Heart left ventricle (tissue), 16 donors: ENCODE measurements around the gene HLA-E. TPM values are rescaled to one million over a fixed set of nuclear protein-coding genes. Genes with fewer than 3 reads are reported as not detected.
"Not testable (repeated sequence)": the region's sequence is repeated elsewhere in the genome, so short reads cannot be mapped to it uniquely, and the experiment has no call there.

Source experiments
- ATAC-seq, 4 donors: fragments of 200-7000 bp; cut with Tn5 transposase; one replicate each; pipeline ENCODE4 v1.9.1; 2020 to 2022; ENCODE audit warnings: moderate library complexity in 4 of 4, mild to moderate bottlenecking in 3 of 4, moderate number of reproducible peaks in 1 of 4
- DNase-seq, 5 donors: peaks; one replicate each; pipeline ENCODE4 v3.0.0-alpha.2; 2020
- H3K27ac ChIP-seq, 12 donors: fragments of 200-600 bp; sonication (generic) in 4 of 12; one replicate each; pipeline versions ENCODE4 v1.5.0 to v1.8.0; 2016 to 2022; ENCODE audit warnings: mild to moderate bottlenecking in 2 of 12
- H3K27me3 ChIP-seq, 9 donors: fragments of 200-600 bp; sonication (generic) in 2 of 9; one replicate each; pipeline versions ENCODE4 v1.5.1 to v1.8.0; 2016 to 2022; ENCODE audit warnings: mild to moderate bottlenecking in 3 of 9
- H3K36me3 ChIP-seq, 9 donors: fragments of 200-600 bp; sonication (generic) in 2 of 9; one replicate each; pipeline versions ENCODE4 v1.5.0 to v1.8.0; 2018 to 2022; ENCODE audit warnings: mild to moderate bottlenecking in 2 of 9
- H3K4me1 ChIP-seq, 12 donors: fragments of 200-600 bp; sonication (generic) in 4 of 12; one replicate each; pipeline versions ENCODE4 v1.5.0 to v1.8.0; 2016 to 2022; ENCODE audit warnings: mild to moderate bottlenecking in 3 of 12
- H3K4me3 ChIP-seq, 12 donors: fragments of 200-600 bp; sonication (generic) in 4 of 12; one replicate each; pipeline versions ENCODE4 v1.5.0 to v1.8.0; 2017 to 2022; ENCODE audit warnings: mild to moderate bottlenecking in 9 of 12, moderate library complexity in 4 of 12
- H3K9me3 ChIP-seq, 12 donors: fragments of 200-600 bp; sonication (generic) in 4 of 12; one replicate each; pipeline versions ENCODE4 v1.5.0 to v1.8.0; 2016 to 2022; ENCODE audit warnings: mild to moderate bottlenecking in 1 of 12
- POLR2A ChIP-seq, 2 donors: fragments of 450-650 bp; IDR thresholded peaks; one replicate each; pipeline ENCODE4 v1.6.1; 2017; ENCODE audit warnings: antibody characterized with exemption in 2 of 2, mild to moderate bottlenecking in 2 of 2, moderate library complexity in 2 of 2
- WGBS, 4 donors: extraction: QIAGEN DNeasy Blood & Tissue Kit in 2 of 4; methylation state at CpG; one replicate each; pipeline versions ENCODE4 v1.1.5 to v1.1.7; 2013 to 2018; 5-methylcytosine and 5-hydroxymethylcytosine counted together
- intact Hi-C, 10 donors: fragments of 100-400 bp; cut with DNase I; formaldehyde crosslinking; loops; one replicate each; pipeline versions ENCODE4 v1.11.1 to v1.14.2; 2022
- polyA plus RNA-seq, 2 donors: library from polyadenylated mRNA; stranded (reverse); fragments of 200-250 nt; gene quantifications; one replicate each; pipeline ENCODE4 v1.2.3, GENCODE V29; 2013
- total RNA-seq, 9 donors: library from RNA; depleted of rRNA in 2 of 9; stranded (reverse); fragments of >200 nt in 2 of 9; fragmentation: NEBNext Ultra II Directional in 3 of 9; extraction: Animal tissue kit (Norgen Biotek cat#: 25700) in 3 of 9; gene quantifications; one replicate each; pipeline versions ENCODE4 v1.1.0 to v1.2.4, GENCODE V29; 2016 to 2023
- TF ChIP-seq, protein P1 (sequence below), 12 donors: fragments of 200-600 bp; sonication (generic) in 4 of 12; IDR thresholded peaks; one replicate each; pipeline versions ENCODE4 v1.5.0 to v1.8.0; 2018 to 2022; ENCODE audit warnings: antibody characterized with exemption in 12 of 12, mild to moderate bottlenecking in 5 of 12
- donor health status: ischemic (EF 13 %, LVEDD 7.1; RV severe dilation, severe dysfunction).
- donor health status: healthy with polysubstance abuse.
- donor health status: DM: no; HTN: yes; CAD: no.
- donor health status: DM: no; HTN: no; CAD: no.
- donor health status: ischemic (EF 25% LVEDD 6.9; RV normal size, moderate dysfunction).
- donor health status: ischemic (EF 25% LVEDD 5.7; RV mildly dilated, moderate dysfunction).
- donor health status: healthy.
- donor health status: DM: yes; HTN: yes; CAD: no.
- donor health status: ischemic (EF 35%, LVEDD 5.7; RV mildly dilated, moderate dysfunction).
- donor health status: nonischemic (EF 11% LVEDD 7.7; RV severe dilation, severe dysfunction).
- donor health status: DM: yes; HTN: yes; CAD: no.
- donor health status: PGD.
- donor health status: ischemic (EF 29% LVEDD 5.4; RV normal size, mild dysfunction).
- donor health status: nonischemic (EF 23%, LVEDD 6.1; RV moderate dilation, normal function).

The HLA-E gene
- total and polyA plus RNA-seq, 11 donors = 96.1 to 560 (median 162) TPM

DNA sequence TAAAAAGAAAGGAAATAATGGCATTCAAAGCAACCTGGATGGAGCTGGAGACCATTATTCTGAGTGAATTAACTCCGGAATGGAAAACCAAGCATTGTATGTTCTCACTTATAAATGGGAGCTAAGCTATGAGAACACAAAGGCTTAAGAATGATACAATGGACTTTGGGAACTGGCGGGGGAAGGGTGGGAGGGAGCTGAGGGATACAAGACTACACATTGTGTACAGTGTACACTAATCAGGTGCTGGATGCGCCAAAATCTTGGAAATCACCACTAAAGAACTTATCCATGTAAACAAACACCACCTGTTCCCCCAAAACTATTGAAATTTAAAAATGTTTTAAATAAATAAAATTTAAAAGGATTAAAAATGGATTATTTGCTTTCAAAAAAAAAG, 4.1 kb upstream of the HLA-E start:
- no peak for TF ChIP-seq POLR2A (IDR thresholded peaks at IDR 0.05)
- TF ChIP-seq, protein P1, sequence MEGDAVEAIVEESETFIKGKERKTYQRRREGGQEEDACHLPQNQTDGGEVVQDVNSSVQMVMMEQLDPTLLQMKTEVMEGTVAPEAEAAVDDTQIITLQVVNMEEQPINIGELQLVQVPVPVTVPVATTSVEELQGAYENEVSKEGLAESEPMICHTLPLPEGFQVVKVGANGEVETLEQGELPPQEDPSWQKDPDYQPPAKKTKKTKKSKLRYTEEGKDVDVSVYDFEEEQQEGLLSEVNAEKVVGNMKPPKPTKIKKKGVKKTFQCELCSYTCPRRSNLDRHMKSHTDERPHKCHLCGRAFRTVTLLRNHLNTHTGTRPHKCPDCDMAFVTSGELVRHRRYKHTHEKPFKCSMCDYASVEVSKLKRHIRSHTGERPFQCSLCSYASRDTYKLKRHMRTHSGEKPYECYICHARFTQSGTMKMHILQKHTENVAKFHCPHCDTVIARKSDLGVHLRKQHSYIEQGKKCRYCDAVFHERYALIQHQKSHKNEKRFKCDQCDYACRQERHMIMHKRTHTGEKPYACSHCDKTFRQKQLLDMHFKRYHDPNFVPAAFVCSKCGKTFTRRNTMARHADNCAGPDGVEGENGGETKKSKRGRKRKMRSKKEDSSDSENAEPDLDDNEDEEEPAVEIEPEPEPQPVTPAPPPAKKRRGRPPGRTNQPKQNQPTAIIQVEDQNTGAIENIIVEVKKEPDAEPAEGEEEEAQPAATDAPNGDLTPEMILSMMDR (IDR thresholded peaks at IDR 0.05) = no peak
- H3K9me3 ChIP-seq = no peaks in the 10 kb centered on the region
- no peak overlapping the region for H3K27ac ChIP-seq
- peaks cover 0 to 22% (median 5%) of the 10 kb centered on the region in 12 donors for H3K4me1 ChIP-seq
- H3K27me3 ChIP-seq = peaks cover 4 to 25% (median 18%) of the 10 kb centered on the region in 9 donors
- DNase-seq (no peak), ATAC-seq (no peak)
- H3K4me3 ChIP-seq = no peak overlapping the region
- intact Hi-C loops = loop anchor here in 6 of 10 donors (2.0 to 10.0 kb wide), 5 partner anchors 46 to 240 kb away; partner anchors contain the start of genes DHX16 (in 3 of the 6) and TUBB (in 1 of the 6)
- 84 to 95% (median 86%) methylated on average over 3 of the region's 3 CpGs for WGBS, 4 donors
- H3K36me3 ChIP-seq = peaks cover 0 to 7% (median 1%) of the 10 kb centered on the region in 9 donors

DNA sequence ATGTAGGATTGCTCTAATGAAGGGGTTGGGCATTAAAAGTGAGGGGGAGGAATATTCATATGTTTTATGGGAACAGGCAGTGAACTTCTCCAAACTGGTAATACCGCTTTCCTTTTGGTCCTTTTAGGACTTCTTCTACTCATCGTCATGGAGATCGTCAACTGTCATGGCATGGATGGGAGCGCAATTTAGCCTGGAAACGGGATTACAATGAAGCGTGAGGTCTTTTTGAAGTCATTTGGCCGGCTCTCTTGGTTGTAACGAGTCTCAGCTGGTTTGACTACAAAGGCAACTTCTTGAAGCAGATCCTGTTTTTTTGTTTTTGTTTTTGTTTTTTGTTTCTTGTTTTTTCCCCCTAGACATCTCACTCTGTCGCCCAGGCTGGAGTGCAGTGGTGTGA, 1.4 kb upstream of the HLA-E start:
- peak overlapping the region in 1 of 12 donors; percentile 37 for H3K27ac ChIP-seq
- no peak for TF ChIP-seq POLR2A (IDR thresholded peaks at IDR 0.05)
- TF ChIP-seq, protein P1 (IDR thresholded peaks at IDR 0.05) = no peak
- H3K27me3 ChIP-seq = peaks cover 0 to 4% (median 0%) of the 10 kb centered on the region in 9 donors
- ATAC-seq (no peak), DNase-seq (no peak)
- 70 to 79% (median 76%) methylated on average over 9 of the region's 9 CpGs for WGBS, 4 donors
- H3K4me1 ChIP-seq = peaks cover 0 to 36% (median 17%) of the 10 kb centered on the region in 12 donors
- intact Hi-C loops = loop anchor here in 5 of 10 donors (2.0 to 10.0 kb wide), 4 partner anchors 54 to 237 kb away; partner anchors contain the start of genes DHX16 (in 3 of the 5) and TUBB (in 1 of the 5)
- H3K9me3 ChIP-seq = no peaks in the 10 kb centered on the region
- H3K4me3 ChIP-seq = no peak overlapping the region
- peaks cover 0 to 34% (median 28%) of the 10 kb centered on the region in 9 donors for H3K36me3 ChIP-seq

DNA sequence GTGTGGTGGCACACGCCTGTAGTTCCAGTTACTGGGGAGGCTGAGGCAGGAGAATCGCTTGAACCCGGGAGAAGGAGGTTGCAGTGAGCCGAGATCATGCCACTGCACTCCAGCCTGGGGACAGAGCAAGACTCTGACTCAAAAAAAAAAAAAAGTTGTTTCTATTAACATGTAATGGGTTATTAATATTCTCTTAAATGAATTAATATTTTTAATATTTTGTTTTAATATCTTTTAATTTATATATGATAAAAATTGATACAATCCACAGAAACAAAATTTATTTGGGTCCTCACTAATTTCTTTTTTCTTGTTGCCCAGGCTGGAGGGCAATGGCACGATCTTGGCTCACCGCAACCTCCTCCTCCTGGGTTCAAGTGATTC, 620 bp upstream of the HLA-E start:
- Histone ChIP-seq H3K27ac (peak overlapping the region; percentile 37 to 100 (median 96)), H3K4me1 (peaks cover 0 to 42% (median 18%) of the 10 kb centered on the region in 12 donors), H3K4me3 (peak overlapping the region in 9 of 12 donors; percentile 71 to 99 (median 93)), H3K36me3 (peaks cover 0 to 42% (median 36%) of the 10 kb centered on the region in 9 donors)
- not testable (repeated sequence) for H3K27me3 ChIP-seq, DNase-seq, H3K9me3 ChIP-seq, ATAC-seq
- intact Hi-C loops = loop anchor here in 6 of 10 donors (1.0 to 10.0 kb wide), 5 partner anchors 54 to 236 kb away; partner anchors contain the start of genes DHX16 (in 3 of the 6) and TUBB (in 1 of the 6)
- 90 to 95% (median 93%) methylated on average over 6 of the region's 6 CpGs for WGBS, 4 donors

DNA sequence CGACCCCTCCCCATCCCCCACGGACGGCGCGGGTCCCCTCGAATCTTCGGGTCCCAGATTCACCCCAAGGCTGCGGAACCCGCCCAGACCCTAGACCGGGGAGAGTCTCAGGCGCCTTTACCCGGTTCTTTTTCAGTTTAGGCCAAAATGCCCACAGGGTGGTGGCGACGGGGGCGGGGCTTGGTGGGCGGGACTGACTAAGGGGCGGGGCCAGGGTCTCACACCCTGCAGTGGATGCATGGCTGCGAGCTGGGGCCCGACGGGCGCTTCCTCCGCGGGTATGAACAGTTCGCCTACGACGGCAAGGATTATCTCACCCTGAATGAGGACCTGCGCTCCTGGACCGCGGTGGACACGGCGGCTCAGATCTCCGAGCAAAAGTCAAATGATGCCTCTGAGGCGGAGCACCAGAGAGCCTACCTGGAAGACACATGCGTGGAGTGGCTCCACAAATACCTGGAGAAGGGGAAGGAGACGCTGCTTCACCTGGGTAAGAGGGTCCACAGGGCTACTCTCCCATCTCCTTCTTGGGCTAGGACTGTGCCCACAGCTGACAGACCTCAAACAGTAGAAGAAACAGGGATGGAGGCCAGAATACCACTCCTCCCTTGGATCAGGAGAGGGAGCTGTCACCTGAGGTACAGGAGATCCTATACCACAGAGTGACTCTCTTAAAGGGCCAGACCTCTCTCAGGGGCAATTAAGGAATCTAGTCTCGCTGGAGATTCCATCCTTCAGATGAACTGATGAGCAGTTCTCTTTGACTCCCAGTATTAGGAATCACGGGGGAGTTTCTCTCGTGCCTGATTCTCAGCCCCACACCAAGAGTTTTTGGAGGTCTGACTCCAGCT, 942 bp downstream of the HLA-E start:
- intact Hi-C loops = no loop called here
- H3K27me3 ChIP-seq = no peaks in the 10 kb centered on the region
- peaks cover 0 to 50% (median 19%) of the 10 kb centered on the region in 12 donors for H3K4me1 ChIP-seq
- WGBS, 4 donors = 10 to 16% (median 14%) methylated on average over 27 to 38 of the region's 38 CpGs
- no peaks in the 10 kb centered on the region for H3K9me3 ChIP-seq
- DNase-seq = peak; percentile 70 to 86 (median 76)
- peaks cover 0 to 47% (median 42%) of the 10 kb centered on the region in 9 donors for H3K36me3 ChIP-seq
- peak; percentile 62 to 82 (median 78) for ATAC-seq
- TF ChIP-seq POLR2A (IDR thresholded peaks at IDR 0.05) = no peak
- TF ChIP-seq, protein P1 (IDR thresholded peaks at IDR 0.05) = no peak
- peak overlapping the region; percentile 64 to 99 (median 94) for H3K4me3 ChIP-seq
- peak overlapping the region; percentile 92 to 100 (median 96) for H3K27ac ChIP-seq

DNA sequence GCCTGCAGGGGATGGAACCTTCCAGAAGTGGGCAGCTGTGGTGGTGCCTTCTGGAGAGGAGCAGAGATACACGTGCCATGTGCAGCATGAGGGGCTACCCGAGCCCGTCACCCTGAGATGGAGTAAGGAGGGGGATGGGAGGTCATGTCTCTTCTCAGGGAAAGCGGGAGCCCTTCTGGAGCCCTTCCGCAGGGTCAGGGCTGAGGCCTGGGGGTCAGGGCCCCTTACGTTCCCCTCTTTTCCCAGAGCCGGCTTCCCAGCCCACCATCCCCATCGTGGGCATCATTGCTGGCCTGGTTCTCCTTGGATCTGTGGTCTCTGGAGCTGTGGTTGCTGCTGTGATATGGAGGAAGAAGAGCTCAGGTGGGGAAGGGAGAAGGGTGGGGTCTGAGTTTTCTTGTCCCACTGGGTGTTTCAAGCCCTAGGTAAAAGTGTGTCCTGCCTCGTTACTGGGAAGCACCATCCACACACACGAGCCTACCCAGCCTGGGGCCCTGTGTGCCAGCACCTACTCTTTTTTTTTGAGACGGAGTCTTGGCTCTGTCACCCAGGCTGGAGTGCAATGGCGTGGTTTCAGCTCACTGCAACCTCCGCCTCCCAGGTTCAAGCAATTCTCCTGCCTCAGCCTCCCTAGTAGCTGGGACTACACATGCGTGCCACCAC, 2.1 kb downstream of the HLA-E start:
- Histone ChIP-seq H3K27ac (peak overlapping the region in 8 of 12 donors; percentile 30 to 100 (median 97)), H3K36me3 (peaks cover 0 to 47% (median 42%) of the 10 kb centered on the region in 9 donors), H3K4me1 (peaks cover 0 to 60% (median 19%) of the 10 kb centered on the region in 12 donors), H3K4me3 (peak overlapping the region; percentile 13 to 99 (median 92))
- H3K9me3 ChIP-seq, intact Hi-C loops, H3K27me3 ChIP-seq, DNase-seq, ATAC-seq: not testable (repeated sequence)
- WGBS, 4 donors = 61 to 78% (median 69%) methylated on average over 14 of the region's 14 CpGs
